ENCODE results near the gene TRIM32.
"Not testable (repeated sequence)": the region's sequence is repeated elsewhere in the genome, so short reads cannot be mapped to it uniquely, and the experiment has no call there.

TRIM32 gene

GRCh38 chr9:116674210-116674980, 12.7 kb upstream of the TRIM32 start:
- no peak for DNase-seq (ENCODE audit: low spot score)

- no peak for DNase-seq (ENCODE audit: low spot score)
Measured at GRCh38 chr9:116683535-116683934, 3.6 kb upstream of the TRIM32 start.

GRCh38 chr9:116685166-116685565, 1.9 kb upstream of the TRIM32 start:
- DNase-seq (ENCODE audit: low spot score): no peak

- peak; percentile 6 for DNase-seq (ENCODE audit: low spot score)
Measured at GRCh38 chr9:116686135-116686534, 970 bp upstream of the TRIM32 start.

- no peak for DNase-seq (ENCODE audit: low spot score)
Measured at GRCh38 chr9:116686693-116687073, 422 bp upstream of the TRIM32 start.

- no peak for DNase-seq (ENCODE audit: low spot score)
Measured at GRCh38 chr9:116687754-116688135, 640 bp downstream of the TRIM32 start.

- no peak for DNase-seq (ENCODE audit: low spot score)
Measured at GRCh38 chr9:116688806-116689485, 1.8 kb downstream of the TRIM32 start.

GRCh38 chr9:116689486-116690032, 2.5 kb downstream of the TRIM32 start:
- no peak for DNase-seq (ENCODE audit: low spot score)

GRCh38 chr9:116690805-116691204, 3.7 kb downstream of the TRIM32 start:
- DNase-seq (ENCODE audit: low spot score): not testable (repeated sequence)

- no peak for DNase-seq (ENCODE audit: low spot score)
Measured at GRCh38 chr9:116691607-116692006, 4.5 kb downstream of the TRIM32 start.

GRCh38 chr9:116692616-116693015, 5.5 kb downstream of the TRIM32 start:
- DNase-seq (ENCODE audit: low spot score): no peak

- no peak for DNase-seq (ENCODE audit: low spot score)
Measured at GRCh38 chr9:116693233-116693731, 6.2 kb downstream of the TRIM32 start.

- DNase-seq (ENCODE audit: low spot score): no peak
Measured at GRCh38 chr9:116694785-116695291, 7.7 kb downstream of the TRIM32 start.

GRCh38 chr9:116695438-116695837, 8.3 kb downstream of the TRIM32 start:
- peak; percentile 30 for DNase-seq (ENCODE audit: low spot score)

GRCh38 chr9:116697362-116697761, 10.3 kb downstream of the TRIM32 start:
- no peak for DNase-seq (ENCODE audit: low spot score)

- DNase-seq (ENCODE audit: low spot score): no peak
Measured at GRCh38 chr9:116697887-116698286, 10.8 kb downstream of the TRIM32 start.

- DNase-seq (ENCODE audit: low spot score): no peak
Measured at GRCh38 chr9:116700279-116700678, 13.2 kb downstream of the TRIM32 start.

- no peak for DNase-seq (ENCODE audit: low spot score)
Measured at GRCh38 chr9:116700882-116701865, 14.1 kb downstream of the TRIM32 start.

GRCh38 chr9:116701940-116702642, 15.0 kb downstream of the TRIM32 start:
- no peak for DNase-seq (ENCODE audit: low spot score)

GRCh38 chr9:116703634-116704033, 16.5 kb downstream of the TRIM32 start:
- DNase-seq (ENCODE audit: low spot score): no peak

- no peak for DNase-seq (ENCODE audit: low spot score)
Measured at GRCh38 chr9:116704470-116704869, 17.4 kb downstream of the TRIM32 start.

Measured in NAMALWA (cell line).